Embryonic facial prominence (tissue), 1 donor: Measurements from ENCODE around the gene TRIM26.
"Not testable (repeated sequence)": the region's sequence is repeated elsewhere in the genome, so short reads cannot be mapped to it uniquely, and the experiment has no call there.

Source experiments
- DNase-seq: peaks from one replicate; pipeline ENCODE4 v3.0.0-alpha.2; 2016; ENCODE audit errors: extremely low spot score

The TRIM26 gene

GRCh38 chr6:30171677-30172471 is 41.3 kb downstream of the TRIM26 start:
- DNase-seq: no peak

GRCh38 chr6:30169658-30170614 is 43.3 kb downstream of the TRIM26 start:
- no peak for DNase-seq

DNA sequence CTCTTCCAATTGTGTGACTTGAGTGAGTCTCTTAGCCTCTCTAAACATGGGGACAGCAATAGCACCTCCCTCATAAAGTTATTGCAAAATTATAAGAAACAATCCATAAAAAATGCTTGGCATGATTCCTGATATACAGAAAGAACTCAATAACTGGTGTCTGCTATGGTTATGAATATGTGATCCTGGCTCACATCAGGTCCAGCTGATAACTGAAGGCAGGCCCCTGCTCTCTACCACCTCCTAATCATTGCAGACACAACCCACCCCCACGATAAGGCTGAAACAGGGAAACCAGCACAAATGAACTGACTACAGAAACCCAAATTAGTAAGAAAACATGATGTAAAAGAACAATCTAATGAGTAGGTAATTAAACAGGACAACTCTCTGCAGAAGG is 44.5 kb downstream of the TRIM26 start:
- DNase-seq: no peak

DNA sequence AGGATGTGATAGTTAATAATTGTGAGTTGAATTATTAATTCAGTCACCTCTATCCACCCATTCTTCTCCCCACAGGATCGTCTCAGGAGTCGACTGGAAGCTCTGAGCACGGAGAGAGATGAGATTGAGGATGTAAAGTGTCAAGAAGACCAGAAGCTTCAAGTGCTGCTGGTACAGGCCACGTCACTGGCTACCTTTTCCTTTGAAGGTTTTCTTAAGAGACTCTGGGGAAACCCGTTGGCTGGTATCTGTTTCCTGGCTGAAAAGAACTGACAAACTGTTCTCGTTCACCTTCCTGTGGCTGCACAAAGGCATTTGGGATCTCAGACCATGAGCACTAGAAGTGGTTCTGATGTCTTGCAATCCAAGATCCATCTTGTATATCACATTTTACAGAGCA is 46.1 kb downstream of the TRIM26 start:
- no peak for DNase-seq

- DNase-seq: not testable (repeated sequence)
These were observed 48.0 kb downstream of the TRIM26 start for GRCh38 chr6:30165238-30165637.

DNA sequence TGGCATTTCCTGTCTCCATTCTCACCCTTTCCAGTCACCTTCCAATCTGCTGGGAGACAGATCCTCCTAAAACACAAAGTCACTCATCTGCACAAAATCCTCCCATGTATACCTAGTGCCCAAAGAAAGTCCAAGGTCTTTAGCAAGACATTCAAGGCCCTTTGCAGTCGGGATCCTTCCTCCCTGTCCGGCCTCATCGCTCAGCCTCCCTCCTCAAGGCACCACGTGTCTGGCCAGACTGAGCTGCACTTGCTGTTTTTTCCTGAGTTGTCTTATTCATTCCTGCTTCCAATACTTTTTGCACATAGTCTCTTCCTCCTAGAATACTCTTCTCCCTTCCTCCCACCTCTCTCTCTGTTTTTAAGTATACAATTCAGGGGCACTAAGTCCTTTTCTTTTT is 48.5 kb downstream of the TRIM26 start:
- DNase-seq: no peak

GRCh38 chr6:30163918-30164654 is 49.1 kb downstream of the TRIM26 start:
- no peak for DNase-seq

- DNase-seq: no peak
These were observed 49.9 kb downstream of the TRIM26 start, which contains the start of gene TRIM15 for GRCh38 chr6:30163090-30163917. TRIM15 (plus strand) TSS chr6:30163546; CDS start chr6:30163685, 139 bp downstream.

- DNase-seq: no peak
These were observed 50.7 kb downstream of the TRIM26 start for GRCh38 chr6:30162265-30163089.

GRCh38 chr6:30160785-30161531 is 52.2 kb downstream of the TRIM26 start, which contains the start of gene TRIM10:
TRIM10 (minus strand) TSS chr6:30161211; CDS start chr6:30160858, 353 bp downstream.
- no peak for DNase-seq

DNA sequence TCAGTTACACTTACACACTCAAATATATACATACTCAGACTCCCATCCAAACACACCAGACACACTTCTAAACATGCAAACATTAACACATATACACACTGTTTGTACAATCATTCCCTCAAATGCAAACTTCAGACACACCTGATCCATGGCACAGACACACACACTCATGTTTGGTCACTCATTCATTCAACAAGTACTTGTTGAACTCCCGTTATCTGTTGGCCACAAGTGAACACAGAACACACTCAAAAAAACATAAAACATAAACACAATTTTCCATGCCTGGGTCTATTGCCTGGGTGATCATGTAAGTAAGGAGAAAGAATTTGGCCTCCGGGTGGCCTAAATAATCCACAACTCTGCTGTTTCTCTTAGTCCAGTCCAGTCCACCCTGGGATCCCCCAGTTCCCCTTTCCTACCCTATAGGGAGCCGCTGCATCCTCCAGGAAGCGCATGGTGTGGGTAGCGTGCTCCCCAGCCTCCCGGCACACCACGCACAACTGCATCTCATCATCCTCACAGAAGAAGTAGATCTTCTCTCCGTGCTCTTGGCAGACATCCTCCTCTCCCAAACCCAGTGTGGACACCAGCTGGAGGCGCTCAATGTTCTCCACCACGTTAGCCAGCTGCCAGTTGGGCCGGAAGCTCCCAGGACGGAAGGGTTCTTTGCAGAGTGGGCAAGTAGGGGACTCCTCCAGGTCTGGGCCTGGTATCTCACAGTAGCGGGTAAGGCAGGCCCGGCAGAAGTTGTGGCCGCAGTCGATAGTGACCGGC is 53.0 kb downstream of the TRIM26 start:
- no peak for DNase-seq

GRCh38 chr6:30158475-30159040 is 54.6 kb downstream of the TRIM26 start:
- no peak for DNase-seq

- no peak for DNase-seq
These were observed 55.2 kb downstream of the TRIM26 start for GRCh38 chr6:30157999-30158398.

DNA sequence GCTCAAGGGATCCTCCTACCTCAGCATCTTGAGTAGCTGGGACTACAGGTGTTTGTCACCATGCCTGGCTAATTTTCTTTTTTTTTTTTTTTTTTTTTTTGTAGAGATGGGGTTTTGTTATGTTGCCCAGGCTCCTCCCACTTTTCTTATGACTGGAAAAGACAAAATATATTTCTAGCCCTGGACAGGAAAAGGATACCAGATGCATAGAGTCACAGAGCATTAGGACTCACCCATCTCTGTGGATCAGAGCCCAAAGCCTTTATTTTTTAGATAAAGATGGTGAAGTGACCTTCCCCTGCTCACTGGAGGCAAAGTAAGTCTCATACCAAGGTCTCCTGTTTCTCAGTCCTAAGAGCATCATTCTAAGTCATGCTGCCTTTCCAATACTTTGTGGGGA is 55.6 kb downstream of the TRIM26 start:
- no peak for DNase-seq

GRCh38 chr6:30156774-30157173 is 56.4 kb downstream of the TRIM26 start:
- DNase-seq: no peak

DNA sequence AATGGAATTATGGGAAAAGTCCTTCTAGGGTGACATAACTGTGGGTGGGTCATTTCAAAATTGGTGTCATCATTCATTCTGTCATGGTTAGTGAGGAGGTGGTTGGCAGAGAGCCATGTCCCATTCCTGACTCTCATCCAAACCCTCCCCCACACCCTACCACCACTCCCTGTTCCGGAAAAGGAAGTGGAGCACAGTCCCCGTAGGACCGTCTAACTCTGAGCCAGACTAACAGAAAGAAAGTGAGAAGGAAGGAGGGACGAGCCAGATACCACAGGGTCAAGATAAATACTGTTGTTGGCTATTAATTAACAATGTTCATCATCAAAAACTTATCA is 57.0 kb downstream of the TRIM26 start:
- no peak for DNase-seq

GRCh38 chr6:30155520-30156261 is 57.5 kb downstream of the TRIM26 start:
- no peak for DNase-seq
